ENCODE measurements around the gene GREM2. TPM values are rescaled to one million over a fixed set of nuclear protein-coding genes. Genes with fewer than 3 reads are reported as not detected.

The GREM2 gene
- total and polyA plus RNA-seq, 8 donors = 0.99 to 4.4 (median 2.9) TPM

DNA sequence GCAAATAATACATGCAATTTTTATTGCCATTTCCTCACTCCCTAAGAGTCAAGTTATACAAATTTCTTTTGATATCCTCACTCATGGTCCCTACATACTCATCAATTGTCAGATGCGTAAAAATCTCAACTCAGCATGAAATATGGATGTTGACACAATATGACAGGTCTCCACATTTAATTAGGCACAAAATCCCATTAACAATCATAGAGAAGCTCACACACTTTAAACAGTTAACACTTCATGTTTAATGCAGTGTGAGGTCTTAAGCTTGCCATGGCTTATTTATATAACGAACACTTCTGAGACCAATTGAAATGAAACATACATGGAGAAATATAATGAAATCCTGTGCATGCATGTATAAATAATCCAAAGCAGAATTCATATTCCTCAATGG lies 58.6 kb downstream of the GREM2 start:
- no peak for TF ChIP-seq CTCF (IDR thresholded peaks at IDR 0.05)
- intact Hi-C loops (cut with DNase I) = no loop called here
- no peaks in the 10 kb centered on the region for H3K9me3 ChIP-seq
- DNase-seq (no peak), ATAC-seq (no peak)
- H3K4me1 ChIP-seq = no peaks in the 10 kb centered on the region
- H3K27ac ChIP-seq = no peak overlapping the region
- H3K27me3 ChIP-seq = no peaks in the 10 kb centered on the region
- no peak overlapping the region for H3K4me3 ChIP-seq
- no peaks in the 10 kb centered on the region for H3K36me3 ChIP-seq

DNA sequence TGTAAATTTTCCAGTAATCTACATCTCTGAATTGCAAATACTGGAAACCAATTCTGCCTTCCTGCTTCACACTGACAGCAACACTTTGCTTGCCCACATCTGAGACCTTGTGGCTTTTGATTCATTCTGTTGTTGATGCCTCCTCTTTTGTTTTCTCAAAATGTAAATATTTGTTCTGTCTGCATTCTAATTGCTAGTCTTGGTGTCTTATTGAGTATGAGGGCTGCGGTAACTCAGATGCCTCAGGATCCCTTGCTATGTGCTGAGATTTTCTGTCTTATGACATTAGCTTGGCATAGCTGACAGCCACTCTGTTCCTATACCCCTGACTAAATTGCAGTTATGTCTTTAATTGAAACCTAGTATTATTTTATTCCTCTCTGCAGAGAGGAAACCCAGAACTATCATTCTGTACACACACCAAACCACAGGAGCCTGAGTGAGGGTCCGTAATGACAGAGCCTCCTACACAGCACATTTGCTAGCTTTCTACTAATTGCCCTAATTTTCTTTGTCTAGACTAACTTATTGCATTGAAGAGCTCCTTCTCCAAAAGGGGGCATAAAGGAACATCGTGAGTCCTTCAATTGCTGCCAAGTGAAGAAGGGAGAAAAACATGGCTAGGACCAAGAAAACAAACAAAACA lies 72.1 kb downstream of the GREM2 start:
- H3K4me3 ChIP-seq = no peak overlapping the region
- peaks cover 0 to 9% of the 10 kb centered on the region in 2 donors for H3K9me3 ChIP-seq
- no peak for TF ChIP-seq CTCF (IDR thresholded peaks at IDR 0.05)
- intact Hi-C loops (cut with DNase I) = no loop called here
- H3K36me3 ChIP-seq = no peaks in the 10 kb centered on the region
- H3K27me3 ChIP-seq = no peaks in the 10 kb centered on the region
- H3K4me1 ChIP-seq = no peaks in the 10 kb centered on the region
- no peak for DNase-seq
- no peak overlapping the region for H3K27ac ChIP-seq
- ATAC-seq = no peak

- Histone ChIP-seq H3K27ac (no peak overlapping the region), H3K4me3 (no peak overlapping the region), H3K9me3 (peaks cover 0 to 9% of the 10 kb centered on the region in 2 donors), H3K4me1 (no peaks in the 10 kb centered on the region), H3K27me3 (no peaks in the 10 kb centered on the region), H3K36me3 (no peaks in the 10 kb centered on the region)
- ATAC-seq (no peak), DNase-seq (no peak)
- intact Hi-C loops (cut with DNase I) = no loop called here
- TF ChIP-seq CTCF (IDR thresholded peaks at IDR 0.05) = no peak
These were observed 73.1 kb downstream of the GREM2 start for GRCh38 chr1:240538776-240539430.

DNA sequence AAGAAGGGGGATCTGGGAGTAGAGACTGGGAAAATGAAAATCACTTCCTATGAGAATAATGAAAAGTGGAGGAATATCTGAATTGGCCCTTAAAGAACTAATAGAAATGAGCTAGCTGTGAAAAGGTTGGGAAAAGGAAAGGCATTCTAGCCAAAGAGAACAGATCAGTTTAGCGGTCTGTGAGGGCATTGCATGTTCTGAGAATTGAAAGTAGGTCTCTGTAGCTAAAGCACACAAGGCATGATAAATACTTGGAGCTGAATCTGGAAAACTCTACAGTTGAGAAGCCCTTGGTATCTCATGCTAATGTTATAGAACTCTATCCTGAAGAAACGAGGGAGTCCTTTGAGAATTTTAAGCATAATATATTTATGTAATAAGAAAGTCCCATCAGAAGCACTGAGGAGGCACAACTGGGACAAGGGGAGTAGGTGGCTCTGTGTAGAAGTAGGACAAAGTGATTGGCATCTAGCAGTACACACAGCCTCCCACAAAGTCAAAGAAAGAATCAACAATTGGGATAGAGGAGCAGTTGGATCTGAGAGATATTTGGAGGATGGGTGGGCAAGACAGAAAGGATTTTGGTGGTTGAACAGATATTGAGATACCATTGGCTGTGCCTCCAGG lies 78.7 kb downstream of the GREM2 start:
- no peaks in the 10 kb centered on the region for H3K36me3 ChIP-seq
- DNase-seq (no peak), ATAC-seq (no peak)
- no peak overlapping the region for H3K27ac ChIP-seq
- H3K4me3 ChIP-seq = no peak overlapping the region
- no peaks in the 10 kb centered on the region for H3K4me1 ChIP-seq
- H3K9me3 ChIP-seq = peaks cover 0 to 2% of the 10 kb centered on the region in 2 donors
- intact Hi-C loops (cut with DNase I) = no loop called here
- no peaks in the 10 kb centered on the region for H3K27me3 ChIP-seq
- TF ChIP-seq CTCF (IDR thresholded peaks at IDR 0.05) = no peak

GRCh38 chr1:240528591-240528990 lies 83.4 kb downstream of the GREM2 start:
- no peak for ATAC-seq
- no peaks in the 10 kb centered on the region for H3K36me3 ChIP-seq
- H3K4me1 ChIP-seq = no peaks in the 10 kb centered on the region
- H3K4me3 ChIP-seq = no peak overlapping the region
- H3K27me3 ChIP-seq = no peaks in the 10 kb centered on the region
- no peak overlapping the region for H3K27ac ChIP-seq
- no peak for TF ChIP-seq CTCF (IDR thresholded peaks at IDR 0.05)
- no peak for DNase-seq
- intact Hi-C loops (cut with DNase I) = no loop called here
- no peaks in the 10 kb centered on the region for H3K9me3 ChIP-seq
